Stimulated activated naive CD8-positive, alpha-beta T cell treated with anti-CD3 and anti-CD28 coated beads, Interleukin-15, Interleukin-2, amounts not matched to agents 100 ng/mL and 50 ng/mL, for 24 hours (primary cell): ENCODE data around the gene MYB.

ENCODE experiments used
- H3K27ac Mint-ChIP-seq: one replicate; pipeline ENCODE4 v1.8.0; 2021; ENCODE audit warnings: mild to moderate bottlenecking, mixed read lengths
- H3K27me3 Mint-ChIP-seq: one replicate; pipeline ENCODE4 v1.8.0; 2021; ENCODE audit warnings: mixed read lengths
- H3K36me3 Mint-ChIP-seq: one replicate; pipeline ENCODE4 v1.8.0; 2021; ENCODE audit warnings: low read depth, mixed read lengths
- H3K4me1 Mint-ChIP-seq: one replicate; pipeline ENCODE4 v1.8.0; 2021; ENCODE audit warnings: low read depth, mixed read lengths
- H3K4me3 Mint-ChIP-seq: one replicate; pipeline ENCODE4 v1.8.0; 2021; ENCODE audit warnings: mild to moderate bottlenecking, mixed read lengths
- H3K9me3 Mint-ChIP-seq: one replicate; pipeline ENCODE4 v1.8.0; 2021; ENCODE audit warnings: mixed read lengths

MYB gene

GRCh38 chr6:135257631-135258405 is 76.7 kb downstream of the MYB start:
- no peak overlapping the region for H3K4me3 Mint-ChIP-seq
- no peak overlapping the region for H3K27ac Mint-ChIP-seq
- no peaks in the 10 kb centered on the region for H3K9me3 Mint-ChIP-seq
- H3K27me3 Mint-ChIP-seq = peaks cover 4% of the 10 kb centered on the region
- no peaks in the 10 kb centered on the region for H3K4me1 Mint-ChIP-seq
- no peaks in the 10 kb centered on the region for H3K36me3 Mint-ChIP-seq

- H3K27me3 Mint-ChIP-seq = peaks cover 4% of the 10 kb centered on the region
- H3K4me3 Mint-ChIP-seq = no peak overlapping the region
These were observed 77.9 kb downstream of the MYB start for GRCh38 chr6:135258970-135259369.

GRCh38 chr6:135260612-135261011 is 79.5 kb downstream of the MYB start:
- H3K9me3 Mint-ChIP-seq = no peaks in the 10 kb centered on the region
- H3K27me3 Mint-ChIP-seq = peaks cover 4% of the 10 kb centered on the region
- no peak overlapping the region for H3K27ac Mint-ChIP-seq
- no peak overlapping the region for H3K4me3 Mint-ChIP-seq
- H3K4me1 Mint-ChIP-seq = peaks cover 4% of the 10 kb centered on the region
- no peaks in the 10 kb centered on the region for H3K36me3 Mint-ChIP-seq

More at GRCh38 chr6:135258970-135259369, 77.9 kb downstream of the MYB start:
- H3K27ac Mint-ChIP-seq = no peak overlapping the region
- H3K9me3 Mint-ChIP-seq = no peaks in the 10 kb centered on the region
- H3K4me1 Mint-ChIP-seq = no peaks in the 10 kb centered on the region
- H3K36me3 Mint-ChIP-seq = no peaks in the 10 kb centered on the region

GRCh38 chr6:135261872-135262725 is 81.0 kb downstream of the MYB start:
- no peaks in the 10 kb centered on the region for H3K36me3 Mint-ChIP-seq
- peaks cover 9% of the 10 kb centered on the region for H3K4me1 Mint-ChIP-seq
- H3K9me3 Mint-ChIP-seq = no peaks in the 10 kb centered on the region
- H3K4me3 Mint-ChIP-seq = no peak overlapping the region
- no peak overlapping the region for H3K27ac Mint-ChIP-seq
- peaks cover 4% of the 10 kb centered on the region for H3K27me3 Mint-ChIP-seq

- Mint-ChIP-seq H3K36me3 (no peaks in the 10 kb centered on the region), H3K27ac (no peak overlapping the region), H3K4me3 (no peak overlapping the region), H3K4me1 (peaks cover 9% of the 10 kb centered on the region), H3K9me3 (no peaks in the 10 kb centered on the region), H3K27me3 (no peaks in the 10 kb centered on the region)
These were observed 84.2 kb downstream of the MYB start for GRCh38 chr6:135265278-135265677.

GRCh38 chr6:135266675-135267074 is 85.6 kb downstream of the MYB start:
- H3K4me1 Mint-ChIP-seq = peaks cover 9% of the 10 kb centered on the region
- H3K4me3 Mint-ChIP-seq = no peak overlapping the region
- no peak overlapping the region for H3K27ac Mint-ChIP-seq
- no peaks in the 10 kb centered on the region for H3K27me3 Mint-ChIP-seq
- H3K36me3 Mint-ChIP-seq = no peaks in the 10 kb centered on the region
- no peaks in the 10 kb centered on the region for H3K9me3 Mint-ChIP-seq

- H3K9me3 Mint-ChIP-seq = no peaks in the 10 kb centered on the region
- H3K36me3 Mint-ChIP-seq = no peaks in the 10 kb centered on the region
- peaks cover 9% of the 10 kb centered on the region for H3K4me1 Mint-ChIP-seq
- H3K4me3 Mint-ChIP-seq = no peak overlapping the region
- H3K27me3 Mint-ChIP-seq = no peaks in the 10 kb centered on the region
- H3K27ac Mint-ChIP-seq = no peak overlapping the region
These were observed 86.0 kb downstream of the MYB start for GRCh38 chr6:135267085-135267484.

GRCh38 chr6:135268263-135268662 is 87.2 kb downstream of the MYB start:
- Mint-ChIP-seq H3K36me3 (no peaks in the 10 kb centered on the region), H3K27ac (no peak overlapping the region), H3K4me1 (peaks cover 9% of the 10 kb centered on the region), H3K4me3 (no peak overlapping the region), H3K27me3 (no peaks in the 10 kb centered on the region), H3K9me3 (no peaks in the 10 kb centered on the region)

- H3K4me1 Mint-ChIP-seq = peaks cover 9% of the 10 kb centered on the region
- H3K36me3 Mint-ChIP-seq = no peaks in the 10 kb centered on the region
- no peaks in the 10 kb centered on the region for H3K9me3 Mint-ChIP-seq
- H3K27me3 Mint-ChIP-seq = no peaks in the 10 kb centered on the region
- H3K27ac Mint-ChIP-seq = no peak overlapping the region
- H3K4me3 Mint-ChIP-seq = no peak overlapping the region
These were observed 87.6 kb downstream of the MYB start for GRCh38 chr6:135268740-135269139.
